B cell (primary cell): ENCODE measurements around the gene UNC119B. TPM values are rescaled to one million over a fixed set of nuclear protein-coding genes. Genes with fewer than 3 reads are reported as not detected.

Source experiments
- ATAC-seq: fragments of 200-7000 bp; cut with Tn5 transposase; one replicate; pipeline ENCODE4 v1.10.0; 2021; ENCODE audit warnings: low read depth, mild to moderate bottlenecking, moderate number of reproducible peaks, moderate library complexity
- CTCF ChIA-PET: fragments of 350-600 bp; sonication (Branson Sonifier 250); formaldehyde crosslinking; loops from one replicate; lab custom pipeline; 2021; ENCODE audit warnings: antibody characterized with exemption, inconsistent platforms; lab: Charles Lee
- POLR2A ChIA-PET: fragments of 350-600 bp; sonication (Branson Sonifier 250); formaldehyde crosslinking; loops from one replicate; lab custom pipeline; 2021; ENCODE audit warnings: antibody characterized with exemption; lab: Charles Lee
- DNase-seq: peaks from one replicate; pipeline ENCODE4 v3.0.0; 2013
- H2AFZ ChIP-seq: 2 replicates; pipeline ENCODE4 v1.6.1; 2012; ENCODE audit warnings: mild to moderate bottlenecking, low read depth, low read length; ENCODE audit not compliant: insufficient read depth, poor library complexity, severe bottlenecking
- H3K27ac ChIP-seq, 2 donors: 1 replicate in 1 of 2; 2 replicates in 1 of 2; pipeline ENCODE4 v1.5.1; 2012 to 2013; ENCODE audit warnings: low read length in 2 of 2, mild to moderate bottlenecking in 2 of 2, moderate library complexity in 1 of 2
- H3K27me3 ChIP-seq, 4 experiments: fragments of 200-600 bp in 1 of 4; sonication (generic) in 1 of 4; replicated peaks in 1 of 4; 1 replicate in 2 of 4; 2 replicates in 2 of 4; pipeline versions ENCODE4 v1.6.1 to v1.7.0; 2013 to 2016; ENCODE audit warnings: low read length in 3 of 4, mild to moderate bottlenecking in 2 of 4, mixed read lengths in 1 of 4, moderate library complexity in 1 of 4; ENCODE audit not compliant: insufficient read depth in 4 of 4, control insufficient read depth in 3 of 4; ENCODE audit errors: control extremely low read depth in 1 of 4
- H3K36me3 ChIP-seq, 2 experiments: replicated peaks in 1 of 2; 1 replicate in 1 of 2; 2 replicates in 1 of 2; pipeline versions ENCODE4 v1.6.1 to v1.7.1; 2013; ENCODE audit warnings: low read length in 1 of 2; ENCODE audit not compliant: insufficient read depth in 2 of 2, control insufficient read depth in 1 of 2; ENCODE audit errors: control extremely low read depth in 1 of 2, extremely low read depth in 1 of 2
- H3K4me1 ChIP-seq, 2 donors: fragments of 200-600 bp in 1 of 2; sonication (generic) in 1 of 2; 1 replicate in 1 of 2; 2 replicates in 1 of 2; pipeline versions ENCODE4 v1.5.1 to v1.6.1; 2013 to 2017; ENCODE audit warnings: low read length in 2 of 2; ENCODE audit not compliant: control insufficient read depth in 2 of 2, insufficient read depth in 2 of 2
- H3K4me2 ChIP-seq: replicated peaks from 2 replicates; pipeline ENCODE3; 2012; ENCODE audit warnings: mild to moderate bottlenecking, low read depth, low read length; ENCODE audit not compliant: poor library complexity, severe bottlenecking
- H3K4me3 ChIP-seq, 5 experiments: fragments of 200-600 bp in 1 of 5; sonication (generic) in 1 of 5; 1 replicate in 3 of 5; 2 replicates in 2 of 5; pipeline versions ENCODE4 v1.5.1 to v1.7.0; 2011 to 2016; ENCODE audit warnings: low read length in 4 of 5, mild to moderate bottlenecking in 4 of 5, low read depth in 2 of 5, control low read depth in 1 of 5, moderate library complexity in 1 of 5; ENCODE audit not compliant: insufficient read depth in 1 of 5; ENCODE audit errors: control extremely low read depth in 1 of 5, extremely low read depth in 1 of 5
- H3K79me2 ChIP-seq: fragments of 200-600 bp; sonication (generic); one replicate; pipeline ENCODE4 v1.6.0; 2016; ENCODE audit warnings: low read length; ENCODE audit not compliant: control insufficient read depth, insufficient read depth
- H3K9ac ChIP-seq: fragments of 200-600 bp; sonication (generic); 2 replicates; pipeline ENCODE4 v1.6.1; 2017; ENCODE audit warnings: mild to moderate bottlenecking, low read length, moderate library complexity
- H3K9me3 ChIP-seq, 3 donors: one replicate each; pipeline versions ENCODE4 v1.6.1 to v1.7.1; 2013; ENCODE audit warnings: low read length in 2 of 3; ENCODE audit not compliant: control insufficient read depth in 2 of 3, insufficient read depth in 1 of 3; ENCODE audit errors: control extremely low read depth in 1 of 3
- H4K20me1 ChIP-seq: 2 replicates; pipeline ENCODE4 v1.6.0; 2012; ENCODE audit warnings: mild to moderate bottlenecking, low read length; ENCODE audit not compliant: insufficient read depth, control insufficient read depth, poor library complexity, severe bottlenecking
- H3K27ac Mint-ChIP-seq: one replicate; pipeline ENCODE4 v1.8.0; 2021; ENCODE audit warnings: mixed read lengths
- H3K27me3 Mint-ChIP-seq: one replicate; pipeline ENCODE4 v1.8.0; 2021; ENCODE audit warnings: mixed read lengths
- H3K4me1 Mint-ChIP-seq: one replicate; pipeline ENCODE4 v1.8.0; 2021; ENCODE audit warnings: mixed read lengths
- H3K4me3 Mint-ChIP-seq: one replicate; pipeline ENCODE4 v1.8.0; 2021; ENCODE audit warnings: mixed read lengths
- H3K9me3 Mint-ChIP-seq: one replicate; pipeline ENCODE4 v1.8.0; 2022; ENCODE audit warnings: mixed read lengths; ENCODE audit not compliant: insufficient read depth
- CTCF ChIP-seq: fragments of 200-600 bp; IDR thresholded peaks from one replicate; pipeline ENCODE4 v1.8.0; 2022; ENCODE audit warnings: antibody characterized with exemption, mild to moderate bottlenecking
- EZH2 ChIP-seq: IDR thresholded peaks from 2 replicates; pipeline ENCODE4 v1.6.1; 2012; ENCODE audit warnings: borderline replicate concordance, low read depth, mild to moderate bottlenecking, moderate library complexity, low read length; ENCODE audit not compliant: insufficient read depth, poor library complexity, severe bottlenecking
- WGBS: methylation state at CpG from one replicate; pipeline ENCODE4 v1.1.5; 2013; ENCODE audit warnings: missing lambda C conversion rate; ENCODE audit not compliant: insufficient coverage; 5-methylcytosine and 5-hydroxymethylcytosine counted together
- intact Hi-C: fragments of 100-400 bp; cut with micrococcal nuclease; formaldehyde crosslinking; loops from one replicate; pipeline ENCODE4 v1.10.0; 2022
- polyA plus RNA-seq: library from polyadenylated mRNA; depleted of rRNA; stranded (reverse); fragments of >200 nt; gene quantifications from 2 replicates; pipeline ENCODE4 v1.2.3, GENCODE V29; 2012
- total RNA-seq, 2 donors: library from RNA; stranded (reverse); fragments of 120-200 nt in 1 of 2; gene quantifications; 1 replicate in 1 of 2; 2 replicates in 1 of 2; pipeline versions ENCODE4 v1.2.3 to v1.2.4, GENCODE V29; 2013 to 2022

UNC119B gene
- total and polyA plus RNA-seq, 2 donors (not counting 1 experiment from before 2014, with no cell fraction given): 7.2 to 22.7 TPM

GRCh38 chr12:120706029-120706428 is 4.2 kb upstream of the UNC119B start:
- no peak overlapping the region for H3K4me3 ChIP-seq
- H2AFZ ChIP-seq: no peak overlapping the region
- TF ChIP-seq CTCF (no peak), EZH2 (no peak)
- 83% methylated on average over 5 of the region's 5 CpGs for WGBS
- H4K20me1 ChIP-seq: no peaks in the 10 kb centered on the region
- Mint-ChIP-seq H3K27ac (no peak overlapping the region), H3K4me3 (no peak overlapping the region), H3K27me3 (no peaks in the 10 kb centered on the region), H3K9me3 (no peaks in the 10 kb centered on the region), H3K4me1 (peaks cover 6% of the 10 kb centered on the region)
- H3K27ac ChIP-seq: no peak overlapping the region
- peaks cover 5 to 14% of the 10 kb centered on the region in 2 experiments for H3K36me3 ChIP-seq
- ATAC-seq: no peak
- no peak overlapping the region for H3K4me2 ChIP-seq
- H3K27me3 ChIP-seq: no peaks in the 10 kb centered on the region
- H3K79me2 ChIP-seq: peaks cover 9% of the 10 kb centered on the region
- H3K4me1 ChIP-seq: peaks cover 7 to 11% of the 10 kb centered on the region in 2 donors
- H3K9ac ChIP-seq: no peak overlapping the region
- CTCF ChIA-PET: no interaction called here
- no peak for DNase-seq
- H3K9me3 ChIP-seq: no peaks in the 10 kb centered on the region
- POLR2A ChIA-PET: no interaction called here
- intact Hi-C loops: no loop called here

GRCh38 chr12:120708651-120709050 is 1.6 kb upstream of the UNC119B start:
- H3K27me3 Mint-ChIP-seq: no peaks in the 10 kb centered on the region
- peaks cover 2 to 5% of the 10 kb centered on the region in 2 experiments for H3K36me3 ChIP-seq
- H3K4me3 ChIP-seq: no peak overlapping the region
- no peak for TF ChIP-seq EZH2
- no peak for TF ChIP-seq CTCF
- DNase-seq (no peak), ATAC-seq (no peak)
- no peaks in the 10 kb centered on the region for H3K27me3 ChIP-seq
- no peaks in the 10 kb centered on the region for H3K9me3 Mint-ChIP-seq
- 100% methylated on average over 3 of the region's 4 CpGs for WGBS
- H3K9me3 ChIP-seq: no peaks in the 10 kb centered on the region
- peaks cover 9% of the 10 kb centered on the region for H3K79me2 ChIP-seq
- peak overlapping the region; percentile 46 for H3K4me3 Mint-ChIP-seq
- CTCF ChIA-PET: interaction anchor here (2.1 to 9.8 kb wide), 2 partner anchors 39 to 61 kb away, joined by 5 to 172 read pairs; no protein-coding TSS in a partner anchor
- intact Hi-C loops: no loop called here
- H4K20me1 ChIP-seq: no peaks in the 10 kb centered on the region
- no peak overlapping the region for H2AFZ ChIP-seq
- H3K27ac Mint-ChIP-seq: no peak overlapping the region
- H3K9ac ChIP-seq: no peak overlapping the region
- peaks cover 14 to 21% of the 10 kb centered on the region in 2 donors for H3K4me1 ChIP-seq
- POLR2A ChIA-PET: no interaction called here
- H3K4me1 Mint-ChIP-seq: peaks cover 20% of the 10 kb centered on the region
- no peak overlapping the region for H3K27ac ChIP-seq
- H3K4me2 ChIP-seq: no peak overlapping the region
